ENCODE results near the gene SYNGAP1. TPM values are rescaled to one million over a fixed set of nuclear protein-coding genes. Genes with fewer than 3 reads are reported as not detected.

The SYNGAP1 gene
- total and polyA plus RNA-seq, 2 experiments from 2014 or later: 13.9 to 45.0 TPM

GRCh38 chr6:33373960-33374910, 45.6 kb upstream of the SYNGAP1 start:
- no peaks in the 10 kb centered on the region for H3K27me3 ChIP-seq (ENCODE audit: insufficient read depth)
- Mint-ChIP-seq H3K4me3 (no peak overlapping the region; the same call in 2 of the 3 replicates), H3K9me3 (no peaks in the 10 kb centered on the region), H3K36me3 (ENCODE audit: low read depth) (no peaks in the 10 kb centered on the region), H3K4me1 (peaks cover 31% of the 10 kb centered on the region), H3K27me3 (ENCODE audit: insufficient read depth, low read depth, poor library complexity) (peaks cover 8% of the 10 kb centered on the region), H3K27ac (peak overlapping the region; percentile 18)
- H3K9me2 ChIP-seq (ENCODE audit: insufficient read depth): no peaks in the 10 kb centered on the region
- H3K4me3 ChIP-seq: no peak overlapping the region
- H2AFZ ChIP-seq: no peak overlapping the region
- DNase-seq (ENCODE audit: low spot score) (no peak), ATAC-seq (no peak; the same call in 2 of the 3 replicates)
- no peak overlapping the region for H3K4me2 ChIP-seq
- peaks cover 27% of the 10 kb centered on the region for H3K4me1 ChIP-seq (ENCODE audit: insufficient read depth)
- no peaks in the 10 kb centered on the region for H3K79me2 ChIP-seq (replicated peaks; ENCODE audit: insufficient read depth)
- no peaks in the 10 kb centered on the region for H4K20me1 ChIP-seq (replicated peaks; ENCODE audit: insufficient read depth)
- TF ChIP-seq ZNF114 (CRISPR knock-in tag; IDR thresholded peaks at IDR 0.05): no peak
- TF ChIP-seq, protein P1, sequence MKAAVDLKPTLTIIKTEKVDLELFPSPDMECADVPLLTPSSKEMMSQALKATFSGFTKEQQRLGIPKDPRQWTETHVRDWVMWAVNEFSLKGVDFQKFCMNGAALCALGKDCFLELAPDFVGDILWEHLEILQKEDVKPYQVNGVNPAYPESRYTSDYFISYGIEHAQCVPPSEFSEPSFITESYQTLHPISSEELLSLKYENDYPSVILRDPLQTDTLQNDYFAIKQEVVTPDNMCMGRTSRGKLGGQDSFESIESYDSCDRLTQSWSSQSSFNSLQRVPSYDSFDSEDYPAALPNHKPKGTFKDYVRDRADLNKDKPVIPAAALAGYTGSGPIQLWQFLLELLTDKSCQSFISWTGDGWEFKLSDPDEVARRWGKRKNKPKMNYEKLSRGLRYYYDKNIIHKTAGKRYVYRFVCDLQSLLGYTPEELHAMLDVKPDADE (IDR thresholded peaks at IDR 0.05): no peak
- TF ChIP-seq JUNB (IDR thresholded peaks at IDR 0.05; ENCODE audit: unreplicated experiment): no peak
- TF ChIP-seq, protein P2, sequence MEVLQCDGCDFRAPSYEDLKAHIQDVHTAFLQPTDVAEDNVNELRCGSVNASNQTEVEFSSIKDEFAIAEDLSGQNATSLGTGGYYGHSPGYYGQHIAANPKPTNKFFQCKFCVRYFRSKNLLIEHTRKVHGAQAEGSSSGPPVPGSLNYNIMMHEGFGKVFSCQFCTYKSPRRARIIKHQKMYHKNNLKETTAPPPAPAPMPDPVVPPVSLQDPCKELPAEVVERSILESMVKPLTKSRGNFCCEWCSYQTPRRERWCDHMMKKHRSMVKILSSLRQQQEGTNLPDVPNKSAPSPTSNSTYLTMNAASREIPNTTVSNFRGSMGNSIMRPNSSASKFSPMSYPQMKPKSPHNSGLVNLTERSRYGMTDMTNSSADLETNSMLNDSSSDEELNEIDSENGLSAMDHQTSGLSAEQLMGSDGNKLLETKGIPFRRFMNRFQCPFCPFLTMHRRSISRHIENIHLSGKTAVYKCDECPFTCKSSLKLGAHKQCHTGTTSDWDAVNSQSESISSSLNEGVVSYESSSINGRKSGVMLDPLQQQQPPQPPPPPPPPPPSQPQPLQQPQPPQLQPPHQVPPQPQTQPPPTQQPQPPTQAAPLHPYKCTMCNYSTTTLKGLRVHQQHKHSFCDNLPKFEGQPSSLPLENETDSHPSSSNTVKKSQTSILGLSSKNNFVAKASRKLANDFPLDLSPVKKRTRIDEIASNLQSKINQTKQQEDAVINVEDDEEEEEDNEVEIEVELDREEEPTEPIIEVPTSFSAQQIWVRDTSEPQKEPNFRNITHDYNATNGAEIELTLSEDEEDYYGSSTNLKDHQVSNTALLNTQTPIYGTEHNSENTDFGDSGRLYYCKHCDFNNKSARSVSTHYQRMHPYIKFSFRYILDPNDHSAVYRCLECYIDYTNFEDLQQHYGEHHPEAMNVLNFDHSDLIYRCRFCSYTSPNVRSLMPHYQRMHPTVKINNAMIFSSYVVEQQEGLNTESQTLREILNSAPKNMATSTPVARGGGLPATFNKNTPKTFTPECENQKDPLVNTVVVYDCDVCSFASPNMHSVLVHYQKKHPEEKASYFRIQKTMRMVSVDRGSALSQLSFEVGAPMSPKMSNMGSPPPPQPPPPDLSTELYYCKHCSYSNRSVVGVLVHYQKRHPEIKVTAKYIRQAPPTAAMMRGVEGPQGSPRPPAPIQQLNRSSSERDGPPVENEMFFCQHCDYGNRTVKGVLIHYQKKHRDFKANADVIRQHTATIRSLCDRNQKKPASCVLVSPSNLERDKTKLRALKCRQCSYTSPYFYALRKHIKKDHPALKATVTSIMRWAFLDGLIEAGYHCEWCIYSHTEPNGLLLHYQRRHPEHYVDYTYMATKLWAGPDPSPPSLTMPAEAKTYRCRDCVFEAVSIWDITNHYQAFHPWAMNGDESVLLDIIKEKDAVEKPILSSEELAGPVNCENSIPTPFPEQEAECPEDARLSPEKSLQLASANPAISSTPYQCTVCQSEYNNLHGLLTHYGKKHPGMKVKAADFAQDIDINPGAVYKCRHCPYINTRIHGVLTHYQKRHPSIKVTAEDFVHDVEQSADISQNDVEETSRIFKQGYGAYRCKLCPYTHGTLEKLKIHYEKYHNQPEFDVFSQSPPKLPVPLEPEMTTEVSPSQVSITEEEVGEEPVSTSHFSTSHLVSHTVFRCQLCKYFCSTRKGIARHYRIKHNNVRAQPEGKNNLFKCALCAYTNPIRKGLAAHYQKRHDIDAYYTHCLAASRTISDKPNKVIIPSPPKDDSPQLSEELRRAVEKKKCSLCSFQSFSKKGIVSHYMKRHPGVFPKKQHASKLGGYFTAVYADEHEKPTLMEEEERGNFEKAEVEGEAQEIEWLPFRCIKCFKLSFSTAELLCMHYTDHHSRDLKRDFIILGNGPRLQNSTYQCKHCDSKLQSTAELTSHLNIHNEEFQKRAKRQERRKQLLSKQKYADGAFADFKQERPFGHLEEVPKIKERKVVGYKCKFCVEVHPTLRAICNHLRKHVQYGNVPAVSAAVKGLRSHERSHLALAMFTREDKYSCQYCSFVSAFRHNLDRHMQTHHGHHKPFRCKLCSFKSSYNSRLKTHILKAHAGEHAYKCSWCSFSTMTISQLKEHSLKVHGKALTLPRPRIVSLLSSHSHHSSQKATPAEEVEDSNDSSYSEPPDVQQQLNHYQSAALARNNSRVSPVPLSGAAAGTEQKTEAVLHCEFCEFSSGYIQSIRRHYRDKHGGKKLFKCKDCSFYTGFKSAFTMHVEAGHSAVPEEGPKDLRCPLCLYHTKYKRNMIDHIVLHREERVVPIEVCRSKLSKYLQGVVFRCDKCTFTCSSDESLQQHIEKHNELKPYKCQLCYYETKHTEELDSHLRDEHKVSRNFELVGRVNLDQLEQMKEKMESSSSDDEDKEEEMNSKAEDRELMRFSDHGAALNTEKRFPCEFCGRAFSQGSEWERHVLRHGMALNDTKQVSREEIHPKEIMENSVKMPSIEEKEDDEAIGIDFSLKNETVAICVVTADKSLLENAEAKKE (CRISPR knock-in tag; IDR thresholded peaks at IDR 0.05): no peak
- TF ChIP-seq CREB1 (CRISPR knock-in tag; IDR thresholded peaks at IDR 0.05; ENCODE audit: low read depth): no peak
- TF ChIP-seq POLR2AphosphoS5 (IDR thresholded peaks at IDR 0.05; ENCODE audit: low read depth): no peak
- TF ChIP-seq NANOG (IDR thresholded peaks at IDR 0.05; ENCODE audit: borderline replicate concordance): no peak
- TF ChIP-seq EZH2phosphoT487 (IDR thresholded peaks at IDR 0.05; ENCODE audit: unreplicated experiment): no peak
- no peak for TF ChIP-seq CTCF (conservative IDR thresholded peaks at IDR 0.05; ENCODE audit: low read depth in 2 of 2)
- TF ChIP-seq, protein P3, sequence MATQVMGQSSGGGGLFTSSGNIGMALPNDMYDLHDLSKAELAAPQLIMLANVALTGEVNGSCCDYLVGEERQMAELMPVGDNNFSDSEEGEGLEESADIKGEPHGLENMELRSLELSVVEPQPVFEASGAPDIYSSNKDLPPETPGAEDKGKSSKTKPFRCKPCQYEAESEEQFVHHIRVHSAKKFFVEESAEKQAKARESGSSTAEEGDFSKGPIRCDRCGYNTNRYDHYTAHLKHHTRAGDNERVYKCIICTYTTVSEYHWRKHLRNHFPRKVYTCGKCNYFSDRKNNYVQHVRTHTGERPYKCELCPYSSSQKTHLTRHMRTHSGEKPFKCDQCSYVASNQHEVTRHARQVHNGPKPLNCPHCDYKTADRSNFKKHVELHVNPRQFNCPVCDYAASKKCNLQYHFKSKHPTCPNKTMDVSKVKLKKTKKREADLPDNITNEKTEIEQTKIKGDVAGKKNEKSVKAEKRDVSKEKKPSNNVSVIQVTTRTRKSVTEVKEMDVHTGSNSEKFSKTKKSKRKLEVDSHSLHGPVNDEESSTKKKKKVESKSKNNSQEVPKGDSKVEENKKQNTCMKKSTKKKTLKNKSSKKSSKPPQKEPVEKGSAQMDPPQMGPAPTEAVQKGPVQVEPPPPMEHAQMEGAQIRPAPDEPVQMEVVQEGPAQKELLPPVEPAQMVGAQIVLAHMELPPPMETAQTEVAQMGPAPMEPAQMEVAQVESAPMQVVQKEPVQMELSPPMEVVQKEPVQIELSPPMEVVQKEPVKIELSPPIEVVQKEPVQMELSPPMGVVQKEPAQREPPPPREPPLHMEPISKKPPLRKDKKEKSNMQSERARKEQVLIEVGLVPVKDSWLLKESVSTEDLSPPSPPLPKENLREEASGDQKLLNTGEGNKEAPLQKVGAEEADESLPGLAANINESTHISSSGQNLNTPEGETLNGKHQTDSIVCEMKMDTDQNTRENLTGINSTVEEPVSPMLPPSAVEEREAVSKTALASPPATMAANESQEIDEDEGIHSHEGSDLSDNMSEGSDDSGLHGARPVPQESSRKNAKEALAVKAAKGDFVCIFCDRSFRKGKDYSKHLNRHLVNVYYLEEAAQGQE (IDR thresholded peaks at IDR 0.05; ENCODE audit: unreplicated experiment): no peak
- no peak for TF ChIP-seq ZNF331 (CRISPR knock-in tag; IDR thresholded peaks at IDR 0.05; ENCODE audit: low read depth)
- TF ChIP-seq STAT1 (IDR thresholded peaks at IDR 0.05; ENCODE audit: unreplicated experiment): no peak
- TF ChIP-seq EZH2 (IDR thresholded peaks at IDR 0.05; ENCODE audit: low read depth, unreplicated experiment): no peak
- 0 out of 2 replicates have a peak, but pooled peaks cover 3% of the 10 kb centered on the region for H3F3A ChIP-seq (replicated peaks; ENCODE audit: low read depth)
- H3K27ac ChIP-seq (ENCODE audit: low read depth): peak overlapping the region; percentile 78; the same call in 1 of the 2 replicates
- H3K36me3 ChIP-seq (ENCODE audit: insufficient read depth): no peaks in the 10 kb centered on the region

Measured in GM23338 (cell line).